PC-3 (cell line): ENCODE results near the gene WDR11. TPM values are rescaled to one million over a fixed set of nuclear protein-coding genes. Genes with fewer than 3 reads are reported as not detected.

ENCODE experiments used
- ATAC-seq: fragments of 200-7000 bp; cut with Tn5 transposase; 2 replicates; pipeline ENCODE4 v1.9.1; 2020; ENCODE audit warnings: mild to moderate bottlenecking, moderate library complexity
- Bru-seq: library from RNA; stranded (reverse); fragments of 400-500 nt; gene quantifications from one replicate; lab custom pipeline; 2021; lab: Mats Ljungman, UMichigan
- BruChase-seq, 2 experiments: library from RNA; stranded (reverse); fragments of 400-500 nt; gene quantifications; one replicate each; lab custom pipeline; 2021; lab: Mats Ljungman, UMichigan
- BruUV-seq: library from RNA; stranded (reverse); fragments of 400-500 nt; replicated peaks from 2 replicates; lab custom pipeline; 2021; lab: Mats Ljungman, UMichigan
- CTCF ChIA-PET: fragments of 300-600 bp; sonication (Branson Sonifier 250); formaldehyde crosslinking; loops from one replicate; lab custom pipeline; 2022; ENCODE audit warnings: antibody characterized with exemption; lab: Charles Lee
- POLR2A ChIA-PET: fragments of 300-600 bp; sonication (Branson Sonifier 250); formaldehyde crosslinking; loops from one replicate; lab custom pipeline; 2022; ENCODE audit warnings: antibody characterized with exemption; ENCODE audit not compliant: unreplicated experiment; lab: Charles Lee
- DNase-seq: peaks from one replicate; pipeline ENCODE4 v3.0.0-alpha.2; 2015
- H2AFZ ChIP-seq: fragments of 300-600 bp; sonication (generic); 2 replicates; pipeline ENCODE4 v1.6.0; 2016; ENCODE audit warnings: antibody characterized with exemption, low read length
- H3F3A ChIP-seq: fragments of 300-600 bp; sonication (generic); one replicate; pipeline ENCODE4 v1.6.0; 2017; ENCODE audit warnings: antibody characterized with exemption, low read length, control low read depth, mild to moderate bottlenecking; ENCODE audit not compliant: unreplicated experiment
- H3K27ac ChIP-seq: fragments of 300-600 bp; sonication (generic); 2 replicates; pipeline ENCODE4 v1.5.1; 2016; ENCODE audit warnings: mild to moderate bottlenecking, low read length
- H3K27me3 ChIP-seq: fragments of 300-600 bp; sonication (generic); 2 replicates; pipeline ENCODE4 v1.6.1; 2016; ENCODE audit warnings: low read length, mixed read lengths
- H3K36me3 ChIP-seq: fragments of 300-600 bp; sonication (generic); 2 replicates; pipeline ENCODE4 v1.6.1; 2016; ENCODE audit warnings: low read depth, mixed run types, low read length, mixed read lengths
- H3K4me1 ChIP-seq: fragments of 300-600 bp; sonication (generic); 2 replicates; pipeline ENCODE4 v1.5.1; 2016; ENCODE audit warnings: low read length; ENCODE audit not compliant: insufficient read depth
- H3K4me2 ChIP-seq: fragments of 300-600 bp; sonication (generic); 2 replicates; pipeline ENCODE4 v1.6.0; 2016; ENCODE audit warnings: low read length
- H3K4me3 ChIP-seq: fragments of 300-600 bp; sonication (generic); 2 replicates; pipeline ENCODE4 v1.5.1; 2016; ENCODE audit warnings: mild to moderate bottlenecking, low read length, mixed read lengths
- H3K79me2 ChIP-seq: fragments of 300-600 bp; sonication (generic); 2 replicates; pipeline ENCODE4 v1.6.1; 2017; ENCODE audit warnings: low read length, mixed read lengths
- H3K9ac ChIP-seq: fragments of 300-600 bp; sonication (generic); 2 replicates; pipeline ENCODE4 v1.6.0; 2016; ENCODE audit warnings: mild to moderate bottlenecking, low read length
- H3K9me2 ChIP-seq: fragments of 300-600 bp; sonication (generic); replicated peaks from 2 replicates; pipeline ENCODE4 v1.6.1; 2016; ENCODE audit warnings: mixed run types, low read length, mixed read lengths
- H3K9me3 ChIP-seq: fragments of 300-600 bp; sonication (generic); 2 replicates; pipeline ENCODE4 v1.6.1; 2016; ENCODE audit warnings: low read length, mixed read lengths
- H4K20me1 ChIP-seq: fragments of 300-600 bp; sonication (generic); 2 replicates; pipeline ENCODE4 v1.6.1; 2016; ENCODE audit warnings: low read length, mixed read lengths
- CTCF ChIP-seq: fragments of 300-600 bp; sonication (generic); conservative IDR thresholded peaks from 2 replicates; pipeline ENCODE4 v1.5.1; 2017; ENCODE audit warnings: antibody characterized with exemption, low read depth, mild to moderate bottlenecking, low read length
- EZH2 ChIP-seq: fragments of 300-600 bp; sonication (generic); IDR thresholded peaks from one replicate; pipeline ENCODE4 v1.6.1; 2017; ENCODE audit warnings: antibody characterized with exemption, mild to moderate bottlenecking, low read length; ENCODE audit not compliant: unreplicated experiment
- EZH2phosphoT487 ChIP-seq: fragments of 300-600 bp; sonication (generic); IDR thresholded peaks from 2 replicates; pipeline ENCODE4 v1.6.1; 2018; ENCODE audit warnings: mild to moderate bottlenecking, antibody characterized with exemption, low read length, borderline replicate concordance
- intact Hi-C: fragments of 100-400 bp; cut with micrococcal nuclease; formaldehyde crosslinking; loops from 2 replicates; pipeline ENCODE4 v1.9.0; 2023
- long read RNA-seq: library from polyadenylated mRNA; unstranded; transcript quantifications from one replicate; pipeline ENCODE4 v2.0.0, GENCODE V29; 2021; ENCODE audit not compliant: unreplicated experiment
- total RNA-seq: library from RNA; depleted of rRNA; stranded (reverse); fragments of >200 nt; gene quantifications from 2 replicates; pipeline ENCODE4 v1.2.3, GENCODE V29; 2014; rRNA removed

Gene WDR11
- total RNA-seq (29.3 and 37.5 TPM in 2 replicates), Bru-seq, nascent RNA (percentile 83 among the genes with signal in this experiment), BruChase-seq, experiment 1, labeled RNA remaining after a 6-hour chase (percentile 78 among the genes with signal in this experiment), BruChase-seq, experiment 2, labeled RNA remaining after a 2-hour chase (percentile 89 among the genes with signal in this experiment)
- long read RNA-seq, full-length matches to known transcripts, result 22 of 58 reads
- long read RNA-seq, partial matches to known transcripts, result 29 of 58 reads
- long read RNA-seq, other reads (novel, unspliced or antisense), result 7 of 58 reads

GRCh38 chr10:120850911-120851865 is at the start of gene WDR11:
Gene WDR11, plus strand, starts transcription at chr10:120851362. Its CDS starts 59 bp downstream, at chr10:120851421.
- H2AFZ ChIP-seq, result peak within 1 kb of the TSS; percentile 97
- intact Hi-C loops, result no loop called here
- peak within 1 kb of the TSS; percentile 88 for H3K9ac ChIP-seq
- DNase-seq (peak; percentile 84), ATAC-seq (peak; percentile 97)
- no peaks in the 10 kb centered on the region for H3K9me2 ChIP-seq
- ChIA-PET CTCF (no interaction called here), POLR2A (no interaction called here)
- H3K4me1 ChIP-seq, result peaks cover 16% of the 10 kb centered on the region
- TF ChIP-seq CTCF (no peak), EZH2phosphoT487 (no peak), EZH2 (no peak)
- no peaks in the 10 kb centered on the region for H3F3A ChIP-seq
- no peaks in the 10 kb centered on the region; the same call in 1 of the 2 replicates for H3K36me3 ChIP-seq
- H3K27me3 ChIP-seq, result no peaks in the 10 kb centered on the region
- peak within 1 kb of the TSS; percentile 51 for H3K27ac ChIP-seq
- BruUV-seq, result no TSS peak
- peak within 1 kb of the TSS; percentile 99 for H3K4me2 ChIP-seq
- no peaks in the 10 kb centered on the region for H3K9me3 ChIP-seq
- H3K4me3 ChIP-seq, result peak within 1 kb of the TSS; percentile 98
- H4K20me1 ChIP-seq, result no peaks in the 10 kb centered on the region
- peaks cover 48% of the 10 kb centered on the region for H3K79me2 ChIP-seq

- Histone ChIP-seq H3K4me2 (no peak overlapping the region), H3F3A (no peaks in the 10 kb centered on the region), H4K20me1 (no peaks in the 10 kb centered on the region), H3K36me3 (no peaks in the 10 kb centered on the region), H3K4me3 (no peak overlapping the region), H3K9ac (no peak overlapping the region), H3K9me2 (no peaks in the 10 kb centered on the region), H3K9me3 (no peaks in the 10 kb centered on the region), H3K79me2 (no peaks in the 10 kb centered on the region), H2AFZ (no peak overlapping the region), H3K4me1 (no peaks in the 10 kb centered on the region), H3K27ac (no peak overlapping the region), H3K27me3 (no peaks in the 10 kb centered on the region)
- POLR2A ChIA-PET, result interaction anchor here (0.6 kb wide), 1 partner anchor 35 kb away, joined by 3 read pairs; no protein-coding TSS in a partner anchor
- intact Hi-C loops, result no loop called here
- no peak for DNase-seq
- ATAC-seq, result no peak
- CTCF ChIA-PET, result no interaction called here
- BruUV-seq, result no TSS peak
- TF ChIP-seq EZH2phosphoT487 (no peak), CTCF (no peak), EZH2 (no peak)
Measured at GRCh38 chr10:120802935-120803334, 48.2 kb upstream of the WDR11 start.
